ENCODE measurements around the gene H2BK1.

DNA sequence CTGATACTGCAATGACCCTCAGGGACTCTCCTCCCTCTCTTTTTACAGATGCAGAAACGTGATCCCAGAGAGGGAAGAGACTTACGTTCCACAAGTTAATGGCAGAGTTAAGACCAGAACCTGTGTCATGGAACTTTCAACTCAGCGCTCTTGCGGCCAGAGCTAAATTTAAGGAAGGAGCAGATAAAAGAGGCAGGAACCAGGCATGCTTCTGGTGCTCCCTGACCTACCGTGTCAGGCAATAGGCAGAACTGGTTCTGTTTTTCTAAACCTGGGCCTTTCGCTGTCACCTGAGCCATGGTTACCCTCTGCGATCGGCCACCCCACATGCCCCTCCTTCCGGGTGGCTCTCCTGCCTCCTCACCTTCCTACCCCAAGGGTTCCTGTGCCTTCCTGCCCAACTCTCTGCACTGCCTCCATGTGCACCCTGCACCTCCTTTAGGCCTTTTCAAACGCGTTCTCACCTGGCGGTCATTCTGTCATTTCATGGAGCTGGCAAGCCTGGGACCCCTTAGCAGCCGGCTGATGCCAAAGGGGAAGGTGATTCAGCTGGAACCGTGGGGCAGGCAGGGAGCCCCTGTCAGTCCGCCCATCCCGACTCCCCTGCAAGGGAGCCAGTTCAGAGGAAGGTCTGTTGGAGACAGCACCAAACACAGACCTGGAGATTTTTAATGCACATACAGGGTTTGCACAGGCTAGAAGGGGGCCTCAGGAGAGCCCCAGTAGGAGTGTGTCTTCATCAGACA, 35.1 kb downstream of the H2BK1 start:
- TF ChIP-seq ZNF384 (IDR thresholded peaks at IDR 0.05) (no peak), NFRKB (IDR thresholded peaks at IDR 0.05) (no peak), FOXM1 (IDR thresholded peaks at IDR 0.05; ENCODE audit: borderline replicate concordance) (no peak), ARNT (IDR thresholded peaks at IDR 0.05) (no peak), BHLHE40 (IDR thresholded peaks at IDR 0.05; ENCODE audit: borderline replicate concordance) (no peak), FOXA1 (IDR thresholded peaks at IDR 0.05) (no peak), L3MBTL2 (conservative IDR thresholded peaks at IDR 0.05) (no peak), SUZ12 (IDR thresholded peaks at IDR 0.05) (no peak), SP1 (IDR thresholded peaks at IDR 0.05) (no peak), LEF1 (IDR thresholded peaks at IDR 0.05; ENCODE audit: borderline replicate concordance) (no peak)

Data from HEK293T (cell line).